ENCODE results near the gene CHN2.

GRCh38 chr7:29173458-29173857 lies 21.1 kb upstream of the CHN2 start:
- TF ChIP-seq EZH2phosphoT487 (IDR thresholded peaks at IDR 0.05; ENCODE audit: borderline replicate concordance, low read length) (no peak), CTCF (conservative IDR thresholded peaks at IDR 0.05; ENCODE audit: low read depth, low read length) (no peak), EZH2 (IDR thresholded peaks at IDR 0.05; ENCODE audit: low read length, unreplicated experiment) (no peak)
